Ishikawa (cell line): ENCODE data around the gene GC.

Experiments
- CEBPB ChIP-seq: IDR thresholded peaks from 2 replicates; pipeline ENCODE4 v1.6.1; 2012
- CREB1 ChIP-seq: IDR thresholded peaks from 2 replicates; pipeline ENCODE4 v1.6.1; 2012; ENCODE audit warnings: low read depth
- EGR1 ChIP-seq: IDR thresholded peaks from 2 replicates; pipeline ENCODE4 v1.6.1; 2012
- EP300 ChIP-seq: IDR thresholded peaks from 2 replicates; pipeline ENCODE4 v1.6.1; 2012; ENCODE audit warnings: borderline replicate concordance
- FOXM1 ChIP-seq: IDR thresholded peaks from 2 replicates; pipeline ENCODE4 v1.6.1; 2012; ENCODE audit warnings: low read depth, borderline replicate concordance
- MAX ChIP-seq: IDR thresholded peaks from 2 replicates; pipeline ENCODE4 v1.6.1; 2012
- NFIC ChIP-seq: IDR thresholded peaks from 2 replicates; pipeline ENCODE4 v1.6.1; 2012
- RAD21 ChIP-seq: IDR thresholded peaks from 2 replicates; pipeline ENCODE4 v1.6.1; 2012; ENCODE audit warnings: low read depth
- TAF1 ChIP-seq: IDR thresholded peaks from 2 replicates; pipeline ENCODE4 v1.6.1; 2012; ENCODE audit warnings: low read depth, mild to moderate bottlenecking
- TCF12 ChIP-seq: IDR thresholded peaks from 2 replicates; pipeline ENCODE4 v1.6.1; 2012; ENCODE audit warnings: low read depth
- TEAD4 ChIP-seq: IDR thresholded peaks from 2 replicates; pipeline ENCODE4 v1.6.1; 2012
- YY1 ChIP-seq: IDR thresholded peaks from 2 replicates; pipeline ENCODE4 v1.6.1; 2012; ENCODE audit warnings: low read depth
- ZBTB7A ChIP-seq: IDR thresholded peaks from 2 replicates; pipeline ENCODE4 v1.6.1; 2012; ENCODE audit warnings: low read depth
- TF ChIP-seq, protein P1 (sequence below): IDR thresholded peaks from 2 replicates; pipeline ENCODE4 v1.6.1; 2012; ENCODE audit warnings: low read depth, mild to moderate bottlenecking
- TF ChIP-seq, protein P2 (sequence below): IDR thresholded peaks from 2 replicates; pipeline ENCODE4 v1.6.1; 2012

Gene GC

GRCh38 chr4:71769434-71769833, 14.4 kb downstream of the GC start:
- no peak for TF ChIP-seq CREB1
- TF ChIP-seq MAX: no peak
- TF ChIP-seq YY1: no peak
- TF ChIP-seq EGR1: no peak
- TF ChIP-seq NFIC: no peak
- TF ChIP-seq, protein P1, sequence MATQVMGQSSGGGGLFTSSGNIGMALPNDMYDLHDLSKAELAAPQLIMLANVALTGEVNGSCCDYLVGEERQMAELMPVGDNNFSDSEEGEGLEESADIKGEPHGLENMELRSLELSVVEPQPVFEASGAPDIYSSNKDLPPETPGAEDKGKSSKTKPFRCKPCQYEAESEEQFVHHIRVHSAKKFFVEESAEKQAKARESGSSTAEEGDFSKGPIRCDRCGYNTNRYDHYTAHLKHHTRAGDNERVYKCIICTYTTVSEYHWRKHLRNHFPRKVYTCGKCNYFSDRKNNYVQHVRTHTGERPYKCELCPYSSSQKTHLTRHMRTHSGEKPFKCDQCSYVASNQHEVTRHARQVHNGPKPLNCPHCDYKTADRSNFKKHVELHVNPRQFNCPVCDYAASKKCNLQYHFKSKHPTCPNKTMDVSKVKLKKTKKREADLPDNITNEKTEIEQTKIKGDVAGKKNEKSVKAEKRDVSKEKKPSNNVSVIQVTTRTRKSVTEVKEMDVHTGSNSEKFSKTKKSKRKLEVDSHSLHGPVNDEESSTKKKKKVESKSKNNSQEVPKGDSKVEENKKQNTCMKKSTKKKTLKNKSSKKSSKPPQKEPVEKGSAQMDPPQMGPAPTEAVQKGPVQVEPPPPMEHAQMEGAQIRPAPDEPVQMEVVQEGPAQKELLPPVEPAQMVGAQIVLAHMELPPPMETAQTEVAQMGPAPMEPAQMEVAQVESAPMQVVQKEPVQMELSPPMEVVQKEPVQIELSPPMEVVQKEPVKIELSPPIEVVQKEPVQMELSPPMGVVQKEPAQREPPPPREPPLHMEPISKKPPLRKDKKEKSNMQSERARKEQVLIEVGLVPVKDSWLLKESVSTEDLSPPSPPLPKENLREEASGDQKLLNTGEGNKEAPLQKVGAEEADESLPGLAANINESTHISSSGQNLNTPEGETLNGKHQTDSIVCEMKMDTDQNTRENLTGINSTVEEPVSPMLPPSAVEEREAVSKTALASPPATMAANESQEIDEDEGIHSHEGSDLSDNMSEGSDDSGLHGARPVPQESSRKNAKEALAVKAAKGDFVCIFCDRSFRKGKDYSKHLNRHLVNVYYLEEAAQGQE: no peak
- TF ChIP-seq TAF1: no peak
- no peak for TF ChIP-seq TCF12
- TF ChIP-seq TEAD4: no peak
- no peak for TF ChIP-seq CEBPB
- TF ChIP-seq, protein P2, sequence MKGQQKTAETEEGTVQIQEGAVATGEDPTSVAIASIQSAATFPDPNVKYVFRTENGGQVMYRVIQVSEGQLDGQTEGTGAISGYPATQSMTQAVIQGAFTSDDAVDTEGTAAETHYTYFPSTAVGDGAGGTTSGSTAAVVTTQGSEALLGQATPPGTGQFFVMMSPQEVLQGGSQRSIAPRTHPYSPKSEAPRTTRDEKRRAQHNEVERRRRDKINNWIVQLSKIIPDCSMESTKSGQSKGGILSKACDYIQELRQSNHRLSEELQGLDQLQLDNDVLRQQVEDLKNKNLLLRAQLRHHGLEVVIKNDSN: no peak

GRCh38 chr4:71768123-71768522, 15.8 kb downstream of the GC start:
- TF ChIP-seq, protein P1: no peak
- TF ChIP-seq FOXM1: no peak

DNA sequence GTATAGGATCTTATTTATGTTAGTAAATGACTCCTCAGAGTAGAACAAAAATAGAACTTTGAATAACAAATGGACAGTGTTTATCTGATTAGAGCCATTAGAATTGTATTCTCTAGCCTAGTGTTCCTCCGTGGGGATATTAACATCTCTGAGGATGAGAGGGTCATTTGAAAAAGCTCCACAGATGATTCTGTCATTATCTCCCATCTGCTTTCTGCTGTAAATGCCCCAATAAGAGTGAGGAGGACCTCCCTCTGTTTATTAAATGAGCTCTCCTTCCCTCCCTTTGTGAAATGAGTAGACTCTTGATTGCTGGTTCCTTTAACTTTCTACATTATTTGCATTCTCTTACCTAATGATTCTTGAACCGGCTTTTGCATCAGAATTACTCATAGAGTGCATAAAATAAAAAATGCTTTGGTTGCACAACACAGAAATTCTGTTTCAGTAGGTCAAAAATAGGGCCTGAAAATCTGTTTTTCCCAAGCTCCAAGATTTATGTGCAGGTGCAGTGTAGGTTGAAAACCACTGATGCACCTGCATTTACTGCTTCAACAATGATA, 18.0 kb downstream of the GC start:
- TF ChIP-seq TAF1 (no peak), FOXM1 (no peak), CEBPB (no peak), EP300 (no peak), ZBTB7A (no peak), MAX (no peak)

GRCh38 chr4:71765350-71765749, 18.5 kb downstream of the GC start:
- TF ChIP-seq TEAD4 (no peak), RAD21 (no peak), YY1 (no peak), EP300 (no peak), TAF1 (no peak), CEBPB (no peak)
- TF ChIP-seq, protein P1: no peak

GRCh38 chr4:71752383-71753042, 31.4 kb downstream of the GC start:
- TF ChIP-seq NFIC (no peak), YY1 (no peak), EP300 (no peak), EGR1 (no peak), RAD21 (no peak), CEBPB (no peak), TAF1 (no peak), FOXM1 (no peak), TCF12 (no peak), ZBTB7A (no peak), TEAD4 (no peak), CREB1 (no peak), MAX (no peak)
- TF ChIP-seq, protein P2: no peak
- TF ChIP-seq, protein P1: no peak
